GM12801 (cell line): ENCODE data around the gene CAMK1D.

ENCODE experiments used
- CTCF ChIP-seq: IDR thresholded peaks from one replicate; pipeline ENCODE4 v1.5.1; 2011; ENCODE audit warnings: control low read depth; ENCODE audit not compliant: insufficient read length; ENCODE audit errors: extremely low read depth

The CAMK1D gene

GRCh38 chr10:12884851-12885250, 535.5 kb downstream of the CAMK1D start:
- no peak for TF ChIP-seq CTCF
